HEK293 (cell line): ENCODE results near the gene PRX.

Source experiments
- CTCF ChIA-PET: fragments of 350-600 bp; formaldehyde crosslinking; extraction: SDS; loops from one replicate; lab custom pipeline; 2021; ENCODE audit warnings: antibody characterized with exemption; lab: Yijun Ruan, JAX
- POLR2A ChIA-PET: fragments of 300-600 bp; formaldehyde crosslinking; extraction: SDS; loops from one replicate; lab custom pipeline; 2020; ENCODE audit warnings: antibody characterized with exemption, inconsistent platforms; lab: Yijun Ruan, JAX
- H3K27ac ChIP-seq: fragments of 200-500 bp; sonication (Bioruptor generic); 2 replicates; pipeline ENCODE4 v1.5.1; 2014; ENCODE audit warnings: low read depth, low read length, control low read depth, inconsistent platforms; ENCODE audit errors: extremely low read depth
- H3K36me3 ChIP-seq, 2 experiments: fragments of 200-500 bp in 1 of 2; sonication (Bioruptor generic) in 1 of 2; 1 replicate in 1 of 2; 2 replicates in 1 of 2; pipeline ENCODE4 v1.5.1; 2014 to 2017; ENCODE audit warnings: inconsistent platforms in 2 of 2, low read length in 2 of 2; ENCODE audit not compliant: control insufficient read depth in 2 of 2, insufficient read depth in 1 of 2
- H3K4me1 ChIP-seq: fragments of 200-500 bp; sonication (Bioruptor generic); 2 replicates; pipeline ENCODE4 v1.5.1; 2014; ENCODE audit warnings: mild to moderate bottlenecking, low read length, inconsistent platforms; ENCODE audit not compliant: control insufficient read depth, insufficient read depth
- H3K4me3 ChIP-seq: 2 replicates; pipeline ENCODE4 v1.5.1; 2011; ENCODE audit warnings: low read depth, mild to moderate bottlenecking, control low read depth, low read length, moderate library complexity
- H3K9me3 ChIP-seq: fragments of 200-500 bp; sonication (Bioruptor generic); 2 replicates; pipeline ENCODE4 v1.5.1; 2014; ENCODE audit warnings: low read depth, low read length, inconsistent platforms; ENCODE audit not compliant: control insufficient read depth, insufficient read depth
- BCL6B ChIP-seq: fragments of 450-650 bp; formaldehyde crosslinking; IDR thresholded peaks from 2 replicates; pipeline ENCODE4 v1.5.1; 2017; ENCODE audit warnings: missing biosample characterization, missing genetic modification characterization
- GFI1B ChIP-seq: fragments of 450-650 bp; formaldehyde crosslinking; IDR thresholded peaks from 2 replicates; pipeline ENCODE4 v1.5.1; 2016; ENCODE audit warnings: missing biosample characterization, missing genetic modification characterization
- MYNN ChIP-seq: fragments of 450-650 bp; formaldehyde crosslinking; IDR thresholded peaks from 2 replicates; pipeline ENCODE4 v1.5.1; 2016; ENCODE audit warnings: missing biosample characterization, missing genetic modification characterization, borderline replicate concordance
- PRDM6 ChIP-seq: fragments of 450-650 bp; formaldehyde crosslinking; IDR thresholded peaks from 2 replicates; pipeline ENCODE4 v1.5.1; 2017; ENCODE audit warnings: missing biosample characterization, missing genetic modification characterization
- REPIN1 ChIP-seq: fragments of 450-650 bp; formaldehyde crosslinking; IDR thresholded peaks from 2 replicates; pipeline ENCODE4 v1.5.1; 2017; ENCODE audit warnings: missing biosample characterization, missing genetic modification characterization, low read depth
- YY2 ChIP-seq: fragments of 450-650 bp; formaldehyde crosslinking; IDR thresholded peaks from 2 replicates; pipeline ENCODE4 v1.5.1; 2016; ENCODE audit warnings: missing biosample characterization, missing genetic modification characterization
- ZBTB8A ChIP-seq: fragments of 450-650 bp; formaldehyde crosslinking; IDR thresholded peaks from 2 replicates; pipeline ENCODE4 v1.5.1; 2016; ENCODE audit warnings: missing biosample characterization, missing genetic modification characterization
- ZNF132 ChIP-seq: fragments of 450-650 bp; formaldehyde crosslinking; IDR thresholded peaks from 2 replicates; pipeline ENCODE4 v1.5.1; 2017; ENCODE audit warnings: missing biosample characterization, missing genetic modification characterization, borderline replicate concordance
- ZNF175 ChIP-seq: fragments of 450-650 bp; formaldehyde crosslinking; IDR thresholded peaks from 2 replicates; pipeline ENCODE4 v1.5.1; 2016; ENCODE audit warnings: missing biosample characterization, missing genetic modification characterization
- ZNF2 ChIP-seq: fragments of 450-650 bp; formaldehyde crosslinking; IDR thresholded peaks from 2 replicates; pipeline ENCODE4 v1.5.1; 2016; ENCODE audit warnings: missing biosample characterization, missing genetic modification characterization
- ZNF211 ChIP-seq: fragments of 450-650 bp; formaldehyde crosslinking; IDR thresholded peaks from 2 replicates; pipeline ENCODE4 v1.5.1; 2016; ENCODE audit warnings: low read depth, missing biosample characterization, missing genetic modification characterization
- ZNF23 ChIP-seq: fragments of 450-650 bp; formaldehyde crosslinking; IDR thresholded peaks from 2 replicates; pipeline ENCODE4 v1.5.1; 2016; ENCODE audit warnings: missing biosample characterization, missing genetic modification characterization, borderline replicate concordance
- ZNF362 ChIP-seq: fragments of 450-650 bp; formaldehyde crosslinking; IDR thresholded peaks from 2 replicates; pipeline ENCODE4 v1.5.1; 2016; ENCODE audit warnings: missing biosample characterization, missing genetic modification characterization
- ZNF473 ChIP-seq: fragments of 450-650 bp; formaldehyde crosslinking; IDR thresholded peaks from 2 replicates; pipeline ENCODE4 v1.5.1; 2017; ENCODE audit warnings: missing biosample characterization, missing genetic modification characterization
- ZNF529 ChIP-seq: fragments of 450-650 bp; formaldehyde crosslinking; IDR thresholded peaks from 2 replicates; pipeline ENCODE4 v1.5.1; 2017; ENCODE audit warnings: missing genetic modification characterization, missing biosample characterization; ENCODE audit not compliant: insufficient replicate concordance
- ZNF544 ChIP-seq: fragments of 450-650 bp; formaldehyde crosslinking; IDR thresholded peaks from 2 replicates; pipeline ENCODE4 v1.5.0; 2017; ENCODE audit warnings: missing biosample characterization, missing genetic modification characterization
- ZNF610 ChIP-seq: fragments of 450-650 bp; formaldehyde crosslinking; IDR thresholded peaks from 2 replicates; pipeline ENCODE4 v1.5.1; 2016; ENCODE audit warnings: missing biosample characterization, missing genetic modification characterization, borderline replicate concordance
- ZNF624 ChIP-seq: fragments of 450-650 bp; formaldehyde crosslinking; IDR thresholded peaks from 2 replicates; pipeline ENCODE4 v1.5.1; 2017; ENCODE audit warnings: missing biosample characterization, missing genetic modification characterization
- ZNF658 ChIP-seq: fragments of 450-650 bp; formaldehyde crosslinking; IDR thresholded peaks from 2 replicates; pipeline ENCODE4; 2016; ENCODE audit warnings: missing biosample characterization, missing genetic modification characterization
- ZNF670 ChIP-seq: fragments of 450-650 bp; formaldehyde crosslinking; IDR thresholded peaks from 2 replicates; pipeline ENCODE4 v1.5.1; 2016; ENCODE audit warnings: missing biosample characterization, missing genetic modification characterization, low read depth
- ZNF843 ChIP-seq: fragments of 450-650 bp; formaldehyde crosslinking; IDR thresholded peaks from 2 replicates; pipeline ENCODE4 v1.5.1; 2016; ENCODE audit warnings: missing biosample characterization, missing genetic modification characterization
- ZSCAN16 ChIP-seq: fragments of 450-650 bp; formaldehyde crosslinking; IDR thresholded peaks from 2 replicates; pipeline ENCODE4 v1.5.1; 2016; ENCODE audit warnings: missing biosample characterization, missing genetic modification characterization
- TF ChIP-seq, protein P1 (sequence below): fragments of 450-650 bp; formaldehyde crosslinking; IDR thresholded peaks from 2 replicates; pipeline ENCODE4 v1.5.0; 2017; ENCODE audit warnings: missing biosample characterization, missing genetic modification characterization, borderline replicate concordance
- TF ChIP-seq, protein P2 (sequence below): fragments of 450-650 bp; formaldehyde crosslinking; optimal IDR thresholded peaks from 2 replicates; pipeline ENCODE3; 2016; ENCODE audit warnings: missing biosample characterization, mild to moderate bottlenecking, missing genetic modification characterization
- TF ChIP-seq, protein P3 (sequence below): fragments of 450-650 bp; formaldehyde crosslinking; IDR thresholded peaks from 2 replicates; pipeline ENCODE4 v1.5.1; 2016; ENCODE audit warnings: missing biosample characterization, missing genetic modification characterization
- TF ChIP-seq, protein P4 (sequence below): fragments of 450-650 bp; formaldehyde crosslinking; IDR thresholded peaks from 2 replicates; pipeline ENCODE4 v1.5.1; 2016; ENCODE audit warnings: missing biosample characterization, missing genetic modification characterization, low read depth

The PRX gene

DNA sequence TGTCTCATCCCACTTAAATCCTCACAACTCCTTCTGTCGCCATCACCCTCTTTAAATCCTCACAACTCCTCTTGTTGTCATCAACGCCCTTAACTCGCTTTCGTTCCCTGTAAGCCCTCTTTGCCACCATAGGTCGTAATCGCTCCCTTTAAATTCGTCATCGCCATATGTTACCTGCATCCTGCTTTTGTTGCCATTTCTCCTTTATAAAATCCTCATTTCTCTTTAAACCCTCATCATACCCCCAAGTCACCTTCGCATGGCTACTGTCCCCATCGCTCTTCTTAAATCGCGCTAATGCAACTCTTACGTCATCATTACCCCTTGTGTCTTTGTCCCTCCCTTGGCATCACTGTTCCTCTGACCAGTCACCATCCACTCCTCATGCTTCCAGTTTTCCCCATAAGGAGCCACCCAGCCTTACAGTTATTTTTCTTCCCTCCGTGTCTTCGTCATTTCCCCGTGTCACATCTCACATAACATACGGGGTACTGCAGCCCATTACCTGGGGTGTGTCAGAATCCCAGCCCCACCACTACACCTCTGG is 64.1 kb downstream of the PRX start:
- peak overlapping the region; percentile 36; the same call in 1 of the 2 replicates for H3K27ac ChIP-seq
- ChIA-PET CTCF (interaction anchor here (0.6 to 3.2 kb wide), 5 partner anchors 44 to 183 kb away, joined by 3 to 21 read pairs (median 3); no protein-coding TSS in a partner anchor), POLR2A (interaction anchor here (0.6 to 3.3 kb wide), 43 partner anchors 7 to 913 kb away, joined by 3 to 45 read pairs (median 6); partner anchors contain the start of genes AKT2, BLVRB, DYRK1B and PRX)
- H3K36me3 ChIP-seq: peaks cover 12 to 35% of the 10 kb centered on the region in 2 experiments
- peaks cover 8% of the 10 kb centered on the region for H3K4me1 ChIP-seq
- peak overlapping the region; percentile 58 for H3K4me3 ChIP-seq
- H3K9me3 ChIP-seq: no peaks in the 10 kb centered on the region
- TF ChIP-seq, protein P1, sequence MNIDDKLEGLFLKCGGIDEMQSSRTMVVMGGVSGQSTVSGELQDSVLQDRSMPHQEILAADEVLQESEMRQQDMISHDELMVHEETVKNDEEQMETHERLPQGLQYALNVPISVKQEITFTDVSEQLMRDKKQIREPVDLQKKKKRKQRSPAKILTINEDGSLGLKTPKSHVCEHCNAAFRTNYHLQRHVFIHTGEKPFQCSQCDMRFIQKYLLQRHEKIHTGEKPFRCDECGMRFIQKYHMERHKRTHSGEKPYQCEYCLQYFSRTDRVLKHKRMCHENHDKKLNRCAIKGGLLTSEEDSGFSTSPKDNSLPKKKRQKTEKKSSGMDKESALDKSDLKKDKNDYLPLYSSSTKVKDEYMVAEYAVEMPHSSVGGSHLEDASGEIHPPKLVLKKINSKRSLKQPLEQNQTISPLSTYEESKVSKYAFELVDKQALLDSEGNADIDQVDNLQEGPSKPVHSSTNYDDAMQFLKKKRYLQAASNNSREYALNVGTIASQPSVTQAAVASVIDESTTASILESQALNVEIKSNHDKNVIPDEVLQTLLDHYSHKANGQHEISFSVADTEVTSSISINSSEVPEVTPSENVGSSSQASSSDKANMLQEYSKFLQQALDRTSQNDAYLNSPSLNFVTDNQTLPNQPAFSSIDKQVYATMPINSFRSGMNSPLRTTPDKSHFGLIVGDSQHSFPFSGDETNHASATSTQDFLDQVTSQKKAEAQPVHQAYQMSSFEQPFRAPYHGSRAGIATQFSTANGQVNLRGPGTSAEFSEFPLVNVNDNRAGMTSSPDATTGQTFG: no peak
- TF ChIP-seq ZNF175 (tag by site-specific recombination) (no peak), ZBTB8A (tag by site-specific recombination) (no peak; the same call in 1 of the 2 replicates), BCL6B (tag by site-specific recombination) (no peak), ZNF132 (tag by site-specific recombination) (no peak), ZNF843 (tag by site-specific recombination) (peak; percentile 58), GFI1B (peak; percentile 51; the same call in 1 of the 2 replicates), ZNF362 (tag by site-specific recombination) (no peak), ZNF670 (tag by site-specific recombination) (no peak; the same call in 1 of the 2 replicates), ZSCAN16 (tag by site-specific recombination) (no peak; the same call in 1 of the 2 replicates), REPIN1 (tag by site-specific recombination) (no peak; the same call in none of the 2 replicates), YY2 (tag by site-specific recombination) (peak; percentile 80), ZNF2 (tag by site-specific recombination) (peak; percentile 80), ZNF658 (tag by site-specific recombination) (no peak), ZNF529 (tag by site-specific recombination) (no peak), ZNF544 (tag by site-specific recombination) (no peak), ZNF211 (tag by site-specific recombination) (no peak), ZNF23 (tag by site-specific recombination) (no peak), ZNF610 (no peak), ZNF624 (no peak), ZNF473 (no peak), MYNN (no peak), PRDM6 (tag by site-specific recombination) (no peak)
- TF ChIP-seq, protein P2, sequence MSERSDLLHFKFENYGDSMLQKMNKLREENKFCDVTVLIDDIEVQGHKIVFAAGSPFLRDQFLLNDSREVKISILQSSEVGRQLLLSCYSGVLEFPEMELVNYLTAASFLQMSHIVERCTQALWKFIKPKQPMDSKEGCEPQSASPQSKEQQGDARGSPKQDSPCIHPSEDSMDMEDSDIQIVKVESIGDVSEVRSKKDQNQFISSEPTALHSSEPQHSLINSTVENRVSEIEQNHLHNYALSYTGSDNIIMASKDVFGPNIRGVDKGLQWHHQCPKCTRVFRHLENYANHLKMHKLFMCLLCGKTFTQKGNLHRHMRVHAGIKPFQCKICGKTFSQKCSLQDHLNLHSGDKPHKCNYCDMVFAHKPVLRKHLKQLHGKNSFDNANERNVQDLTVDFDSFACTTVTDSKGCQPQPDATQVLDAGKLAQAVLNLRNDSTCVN (tag by site-specific recombination): no peak
- TF ChIP-seq, protein P3, sequence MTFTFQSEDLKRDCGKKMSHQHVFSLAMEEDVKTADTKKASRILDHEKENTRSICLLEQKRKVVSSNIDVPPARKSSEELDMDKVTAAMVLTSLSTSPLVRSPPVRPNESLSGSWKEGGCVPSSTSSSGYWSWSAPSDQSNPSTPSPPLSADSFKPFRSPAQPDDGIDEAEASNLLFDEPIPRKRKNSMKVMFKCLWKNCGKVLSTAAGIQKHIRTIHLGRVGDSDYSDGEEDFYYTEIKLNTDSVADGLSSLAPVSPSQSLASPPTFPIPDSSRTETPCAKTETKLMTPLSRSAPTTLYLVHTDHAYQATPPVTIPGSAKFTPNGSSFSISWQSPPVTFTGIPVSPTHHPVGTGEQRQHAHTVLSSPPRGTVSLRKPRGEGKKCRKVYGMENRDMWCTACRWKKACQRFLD: no peak
- TF ChIP-seq, protein P4, sequence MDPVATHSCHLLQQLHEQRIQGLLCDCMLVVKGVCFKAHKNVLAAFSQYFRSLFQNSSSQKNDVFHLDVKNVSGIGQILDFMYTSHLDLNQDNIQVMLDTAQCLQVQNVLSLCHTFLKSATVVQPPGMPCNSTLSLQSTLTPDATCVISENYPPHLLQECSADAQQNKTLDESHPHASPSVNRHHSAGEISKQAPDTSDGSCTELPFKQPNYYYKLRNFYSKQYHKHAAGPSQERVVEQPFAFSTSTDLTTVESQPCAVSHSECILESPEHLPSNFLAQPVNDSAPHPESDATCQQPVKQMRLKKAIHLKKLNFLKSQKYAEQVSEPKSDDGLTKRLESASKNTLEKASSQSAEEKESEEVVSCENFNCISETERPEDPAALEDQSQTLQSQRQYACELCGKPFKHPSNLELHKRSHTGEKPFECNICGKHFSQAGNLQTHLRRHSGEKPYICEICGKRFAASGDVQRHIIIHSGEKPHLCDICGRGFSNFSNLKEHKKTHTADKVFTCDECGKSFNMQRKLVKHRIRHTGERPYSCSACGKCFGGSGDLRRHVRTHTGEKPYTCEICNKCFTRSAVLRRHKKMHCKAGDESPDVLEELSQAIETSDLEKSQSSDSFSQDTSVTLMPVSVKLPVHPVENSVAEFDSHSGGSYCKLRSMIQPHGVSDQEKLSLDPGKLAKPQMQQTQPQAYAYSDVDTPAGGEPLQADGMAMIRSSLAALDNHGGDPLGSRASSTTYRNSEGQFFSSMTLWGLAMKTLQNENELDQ (tag by site-specific recombination): no peak
